Measurements from ENCODE around the gene KRTAP9-4.

GRCh38 chr17:41296846-41297245 is 47.4 kb downstream of the KRTAP9-4 start:
- TF ChIP-seq, protein P1, sequence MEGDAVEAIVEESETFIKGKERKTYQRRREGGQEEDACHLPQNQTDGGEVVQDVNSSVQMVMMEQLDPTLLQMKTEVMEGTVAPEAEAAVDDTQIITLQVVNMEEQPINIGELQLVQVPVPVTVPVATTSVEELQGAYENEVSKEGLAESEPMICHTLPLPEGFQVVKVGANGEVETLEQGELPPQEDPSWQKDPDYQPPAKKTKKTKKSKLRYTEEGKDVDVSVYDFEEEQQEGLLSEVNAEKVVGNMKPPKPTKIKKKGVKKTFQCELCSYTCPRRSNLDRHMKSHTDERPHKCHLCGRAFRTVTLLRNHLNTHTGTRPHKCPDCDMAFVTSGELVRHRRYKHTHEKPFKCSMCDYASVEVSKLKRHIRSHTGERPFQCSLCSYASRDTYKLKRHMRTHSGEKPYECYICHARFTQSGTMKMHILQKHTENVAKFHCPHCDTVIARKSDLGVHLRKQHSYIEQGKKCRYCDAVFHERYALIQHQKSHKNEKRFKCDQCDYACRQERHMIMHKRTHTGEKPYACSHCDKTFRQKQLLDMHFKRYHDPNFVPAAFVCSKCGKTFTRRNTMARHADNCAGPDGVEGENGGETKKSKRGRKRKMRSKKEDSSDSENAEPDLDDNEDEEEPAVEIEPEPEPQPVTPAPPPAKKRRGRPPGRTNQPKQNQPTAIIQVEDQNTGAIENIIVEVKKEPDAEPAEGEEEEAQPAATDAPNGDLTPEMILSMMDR (IDR thresholded peaks at IDR 0.05): no peak
- TF ChIP-seq MAFK (IDR thresholded peaks at IDR 0.05; ENCODE audit: partially characterized antibody) (no peak), ZFP36 (IDR thresholded peaks at IDR 0.05; ENCODE audit: borderline replicate concordance, partially characterized antibody) (no peak), HOXB13 (CRISPR knock-in tag; IDR thresholded peaks at IDR 0.05; ENCODE audit: low read depth) (no peak), EP300 (IDR thresholded peaks at IDR 0.05) (no peak), POLR2A (IDR thresholded peaks at IDR 0.05; ENCODE audit: low read length) (no peak), CEBPB (IDR thresholded peaks at IDR 0.05) (no peak), MAX (IDR thresholded peaks at IDR 0.05) (no peak)

Measured in A549 (cell line).